GM21717 (cell line): ENCODE results near the gene GRK1.
"Not testable (repeated sequence)": the region's sequence is repeated elsewhere in the genome, so short reads cannot be mapped to it uniquely, and the experiment has no call there.

Experiments used
- ATAC-seq: cut with Tn5 transposase; IDR thresholded peaks from one replicate; pipeline ENCODE4 v1.9.1; 2021; ENCODE audit warnings: mild to moderate bottlenecking, moderate library complexity; ENCODE audit not compliant: unreplicated experiment

The GRK1 gene

DNA sequence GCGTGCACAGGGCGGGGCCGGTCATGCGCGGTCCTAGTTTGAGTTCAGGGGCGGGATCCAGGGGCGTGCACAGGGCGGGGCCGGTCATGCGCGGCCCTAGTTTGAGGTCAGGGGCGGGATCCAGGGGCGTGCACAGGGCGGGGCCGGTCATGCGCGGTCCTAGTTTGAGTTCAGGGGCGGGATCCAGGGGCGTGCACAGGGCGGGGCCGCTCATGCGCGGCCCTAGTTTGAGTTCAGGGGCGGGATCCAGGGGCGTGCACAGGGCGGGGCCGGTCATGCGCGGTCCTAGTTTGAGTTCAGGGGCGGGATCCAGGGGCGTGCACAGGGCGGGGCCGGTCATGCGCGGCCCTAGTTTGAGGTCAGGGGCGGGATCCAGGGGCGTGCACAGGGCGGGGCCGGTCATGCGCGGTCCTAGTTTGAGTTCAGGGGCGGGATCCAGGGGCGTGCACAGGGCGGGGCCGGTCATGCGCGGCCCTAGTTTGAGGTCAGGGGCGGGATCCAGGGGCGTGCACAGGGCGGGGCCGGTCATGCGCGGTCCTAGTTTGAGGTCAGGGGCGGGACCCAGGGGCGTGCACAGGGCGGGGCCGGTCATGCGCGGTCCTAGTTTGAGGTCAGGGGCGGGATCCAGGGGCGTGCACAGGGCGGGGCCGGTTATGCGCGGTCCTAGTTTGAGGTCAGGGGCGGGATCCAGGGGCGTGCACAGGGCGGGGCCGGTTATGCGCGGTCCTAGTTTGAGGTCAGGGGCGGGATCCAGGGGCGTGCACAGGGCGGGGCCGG, 58.5 kb downstream of the GRK1 start:
- not testable (repeated sequence) for ATAC-seq

DNA sequence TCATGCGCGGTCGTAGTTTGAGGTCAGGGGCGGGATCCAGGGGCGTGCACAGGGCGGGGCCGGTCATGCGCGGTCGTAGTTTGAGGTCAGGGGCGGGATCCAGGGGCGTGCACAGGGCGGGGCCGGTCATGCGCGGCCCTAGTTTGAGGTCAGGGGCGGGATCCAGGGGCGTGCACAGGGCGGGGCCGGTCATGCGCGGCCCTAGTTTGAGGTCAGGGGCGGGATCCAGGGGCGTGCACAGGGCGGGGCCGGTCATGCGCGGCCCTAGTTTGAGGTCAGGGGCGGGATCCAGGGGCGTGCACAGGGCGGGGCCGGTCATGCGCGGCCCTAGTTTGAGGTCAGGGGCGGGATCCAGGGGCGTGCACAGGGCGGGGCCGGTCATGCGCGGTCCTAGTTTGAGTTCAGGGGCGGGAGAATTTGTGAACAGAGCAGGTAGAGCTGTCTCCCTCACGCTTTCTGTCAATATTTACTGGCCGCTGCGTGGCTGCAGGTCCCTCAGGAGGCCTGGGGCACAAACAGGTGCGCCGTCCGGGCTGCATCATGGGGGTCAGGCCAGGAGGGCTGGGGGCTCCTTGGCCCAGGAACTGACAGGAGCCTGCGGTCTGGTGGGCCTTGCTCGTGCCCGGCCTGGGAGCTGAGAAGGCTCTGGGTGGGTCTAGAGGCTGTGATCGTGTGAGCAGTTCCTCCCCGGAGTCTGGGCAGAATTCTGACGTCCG, 59.2 kb downstream of the GRK1 start:
- not testable (repeated sequence) for ATAC-seq

DNA sequence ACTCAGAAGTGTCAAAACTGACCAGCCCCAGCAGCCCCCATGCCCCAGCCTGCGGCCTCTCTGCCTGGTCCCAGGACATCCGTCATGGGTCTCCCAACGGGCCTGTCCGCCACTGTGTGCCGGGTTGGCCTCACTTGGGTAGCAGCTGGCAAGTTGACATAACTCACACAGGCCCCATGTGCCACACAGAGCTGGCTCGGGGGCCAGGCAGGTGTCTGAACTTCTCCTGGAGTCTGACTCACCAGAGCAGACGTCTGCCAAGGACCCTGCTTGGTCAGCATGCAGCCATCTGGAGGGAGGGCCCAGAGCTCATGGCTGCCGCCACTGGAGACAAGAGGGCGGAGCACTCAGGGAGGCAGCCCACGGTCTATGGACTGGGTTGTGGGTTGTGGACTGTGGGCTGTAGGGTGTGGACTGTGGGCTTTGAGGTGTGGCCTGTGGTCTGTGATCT, 60.0 kb downstream of the GRK1 start:
- ATAC-seq: no peak

DNA sequence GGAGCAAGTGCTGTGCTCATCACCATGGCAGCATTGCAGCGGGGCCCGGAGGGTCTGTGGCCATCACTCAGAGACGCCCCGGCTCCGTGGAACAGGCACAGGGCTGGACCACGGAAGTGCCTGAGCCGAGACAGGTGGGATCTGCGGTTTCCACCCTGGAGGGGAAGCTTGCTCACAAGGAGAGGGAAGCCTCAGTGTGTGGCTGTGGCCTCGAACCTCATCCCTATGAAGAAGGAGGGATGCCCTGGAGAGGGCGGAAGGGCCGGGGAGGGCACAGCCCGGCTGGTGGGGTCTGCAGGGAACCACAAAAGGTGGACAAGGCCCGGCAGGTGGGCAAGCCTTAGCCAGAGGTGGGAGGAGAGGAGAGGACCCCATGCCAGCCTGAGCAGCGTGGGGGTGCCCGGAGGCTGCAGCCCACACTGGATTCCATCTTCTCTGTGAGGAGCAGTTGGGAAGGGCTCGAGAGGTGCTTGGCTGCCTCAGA, 61.6 kb downstream of the GRK1 start:
- no peak for ATAC-seq

DNA sequence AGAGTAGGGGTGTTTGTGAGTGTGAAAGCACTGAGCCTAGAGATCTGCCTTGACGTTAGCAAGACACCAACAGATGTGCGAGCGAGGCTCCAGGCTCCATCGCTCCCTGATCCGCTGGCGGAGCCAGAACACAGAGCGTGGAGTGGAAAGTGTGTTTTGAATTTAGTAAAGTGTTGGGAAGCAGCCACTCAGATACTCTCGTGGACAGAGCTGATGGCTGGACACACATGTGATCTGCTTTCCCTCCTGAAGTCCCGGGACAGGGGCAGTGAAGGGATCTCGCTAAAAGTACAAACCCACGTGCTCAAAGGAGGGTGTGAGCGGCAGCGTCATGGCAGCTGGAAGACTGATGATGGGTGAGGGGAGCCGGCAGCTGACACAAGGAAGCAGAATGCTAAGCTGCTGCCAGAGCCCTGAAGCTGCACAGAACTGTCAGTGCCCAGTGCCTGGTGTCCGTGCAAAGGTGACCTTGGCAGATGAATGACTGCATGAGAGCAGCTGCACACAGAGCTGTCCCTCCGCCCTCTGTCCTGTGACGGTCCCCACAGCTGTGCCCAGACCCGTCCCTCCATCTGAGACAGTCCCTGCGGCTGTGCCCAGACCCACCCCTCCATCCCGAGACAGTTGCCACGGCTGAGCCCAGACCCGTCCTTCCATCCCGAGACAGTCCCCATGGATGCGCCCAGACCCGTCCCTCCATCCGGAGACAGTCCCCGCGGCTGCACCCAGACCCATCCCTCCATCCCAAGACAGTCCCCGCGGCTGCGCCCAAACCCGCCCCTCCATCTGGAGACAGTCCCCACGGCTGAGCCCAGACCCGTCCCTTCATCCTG, 62.4 kb downstream of the GRK1 start:
- no peak for ATAC-seq

DNA sequence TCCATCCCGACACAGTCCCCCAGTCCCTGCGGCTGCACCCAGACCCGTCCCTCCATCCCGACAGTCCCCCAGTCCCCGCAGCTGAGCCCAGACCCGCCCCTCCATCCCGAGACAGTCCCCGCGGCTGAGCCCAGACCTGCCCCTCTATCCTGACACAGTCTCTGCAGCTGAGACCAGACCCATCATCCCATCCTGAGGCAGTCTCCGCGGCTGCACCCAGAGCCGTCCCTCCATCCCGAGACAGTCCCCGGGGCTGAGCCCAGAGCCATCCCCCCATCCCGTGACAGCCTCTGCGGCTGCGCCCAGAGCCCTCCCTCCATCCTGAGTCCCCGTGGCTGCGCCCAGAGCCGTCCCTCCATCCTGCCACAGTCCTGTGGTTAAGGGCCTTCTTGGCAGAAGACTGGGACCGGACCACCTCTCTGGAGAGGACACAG, 63.3 kb downstream of the GRK1 start:
- ATAC-seq: no peak

DNA sequence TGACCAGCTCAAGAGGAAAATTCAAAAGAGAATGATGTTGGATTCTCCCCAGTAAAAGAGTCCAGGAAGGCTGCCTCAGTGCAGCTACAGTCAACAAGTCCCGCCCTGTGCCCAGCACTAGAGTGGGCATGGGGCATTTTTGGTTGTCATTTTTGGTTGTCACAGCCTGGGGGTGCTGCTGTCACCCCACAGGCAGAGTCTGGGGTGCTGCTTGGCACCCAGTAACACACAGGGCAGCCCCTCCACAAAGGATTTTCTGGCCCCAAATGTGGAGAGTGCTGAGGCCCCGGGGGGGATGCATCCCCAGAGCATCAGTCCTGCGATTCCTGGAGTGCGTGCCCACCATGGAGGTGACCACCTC, 63.8 kb downstream of the GRK1 start:
- ATAC-seq: no peak

DNA sequence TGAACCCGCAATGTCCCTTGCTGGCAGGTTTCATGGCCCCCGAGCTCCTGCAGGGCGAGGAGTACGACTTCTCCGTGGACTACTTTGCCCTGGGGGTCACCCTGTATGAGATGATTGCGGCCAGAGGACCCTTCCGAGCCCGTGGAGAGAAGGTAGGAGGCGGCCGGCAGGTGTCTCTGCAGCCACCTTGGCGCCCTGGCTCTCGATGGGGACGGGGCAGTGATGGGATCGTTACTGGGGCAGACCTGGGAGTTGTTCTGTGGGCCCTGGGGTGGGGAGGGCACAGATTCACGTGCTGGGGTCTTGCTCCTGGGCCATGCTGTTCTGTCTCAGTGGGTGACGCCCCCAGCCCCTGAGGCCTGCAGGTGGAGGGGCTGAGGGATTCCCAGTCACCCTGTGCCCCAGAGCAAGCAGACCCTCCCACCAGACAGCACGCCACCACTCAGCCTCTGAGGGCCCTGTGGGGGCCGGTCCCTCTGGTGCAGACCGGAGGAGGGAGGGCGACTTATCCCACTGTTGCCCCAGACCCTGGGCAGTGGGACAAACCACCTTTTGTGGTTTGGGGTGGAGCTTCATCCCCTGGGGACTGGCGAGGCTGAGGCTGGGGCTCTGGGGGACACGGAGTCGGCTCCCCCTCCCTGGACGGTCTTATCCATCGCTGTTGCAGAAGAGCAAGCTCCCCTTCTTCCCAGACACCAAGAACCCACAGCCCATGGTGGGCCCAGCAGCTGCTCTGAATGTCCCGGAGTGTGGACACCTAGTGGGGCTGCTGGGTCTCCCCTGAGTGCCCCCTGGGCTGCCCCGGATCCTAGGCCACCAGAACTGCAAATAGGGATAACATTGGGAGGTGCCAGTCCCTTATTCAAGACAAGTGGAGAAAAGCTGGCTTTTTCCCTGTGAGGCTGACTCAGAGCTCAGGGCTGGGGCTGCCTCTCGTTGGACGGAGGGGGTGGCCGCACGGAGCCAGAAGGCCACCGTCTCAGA, 64.5 kb downstream of the GRK1 start:
- ATAC-seq: no peak

DNA sequence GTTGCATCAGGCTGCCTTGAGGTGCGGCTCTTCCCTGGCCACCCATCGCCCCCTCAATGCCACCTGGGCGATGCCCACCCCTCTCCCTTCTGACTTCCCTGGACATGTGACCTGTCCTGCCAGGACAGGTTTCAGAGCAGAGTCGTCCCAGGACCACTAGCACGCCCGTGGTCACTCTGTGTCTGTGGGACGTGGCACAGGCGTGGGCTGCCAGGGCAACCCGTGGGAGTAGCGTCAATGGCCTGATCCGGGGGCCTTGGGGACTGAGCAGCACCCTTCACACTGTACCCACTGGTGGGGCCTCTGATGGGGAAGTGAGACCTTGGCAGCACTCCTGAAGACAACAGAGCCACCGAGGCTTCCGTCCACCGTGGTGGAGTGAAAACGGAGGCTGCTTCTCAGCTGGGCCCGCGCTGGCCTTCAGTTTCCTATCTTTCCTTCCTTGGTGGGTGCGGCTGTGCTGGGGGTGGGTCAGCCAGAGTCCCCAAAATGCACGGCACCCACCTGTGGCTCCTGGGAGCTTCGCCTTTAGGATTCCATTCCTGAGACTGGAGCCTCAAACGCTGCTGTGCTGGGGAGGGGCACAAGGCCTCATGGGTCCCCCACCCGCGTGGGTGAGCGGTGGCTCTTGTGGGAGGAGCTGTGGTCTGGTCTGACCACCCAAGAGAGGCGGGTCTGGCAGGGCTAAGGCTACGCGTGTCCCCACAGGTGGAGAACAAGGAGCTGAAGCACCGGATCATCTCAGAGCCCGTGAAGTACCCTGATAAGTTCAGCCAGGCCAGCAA, 65.3 kb downstream of the GRK1 start:
- ATAC-seq: no peak

DNA sequence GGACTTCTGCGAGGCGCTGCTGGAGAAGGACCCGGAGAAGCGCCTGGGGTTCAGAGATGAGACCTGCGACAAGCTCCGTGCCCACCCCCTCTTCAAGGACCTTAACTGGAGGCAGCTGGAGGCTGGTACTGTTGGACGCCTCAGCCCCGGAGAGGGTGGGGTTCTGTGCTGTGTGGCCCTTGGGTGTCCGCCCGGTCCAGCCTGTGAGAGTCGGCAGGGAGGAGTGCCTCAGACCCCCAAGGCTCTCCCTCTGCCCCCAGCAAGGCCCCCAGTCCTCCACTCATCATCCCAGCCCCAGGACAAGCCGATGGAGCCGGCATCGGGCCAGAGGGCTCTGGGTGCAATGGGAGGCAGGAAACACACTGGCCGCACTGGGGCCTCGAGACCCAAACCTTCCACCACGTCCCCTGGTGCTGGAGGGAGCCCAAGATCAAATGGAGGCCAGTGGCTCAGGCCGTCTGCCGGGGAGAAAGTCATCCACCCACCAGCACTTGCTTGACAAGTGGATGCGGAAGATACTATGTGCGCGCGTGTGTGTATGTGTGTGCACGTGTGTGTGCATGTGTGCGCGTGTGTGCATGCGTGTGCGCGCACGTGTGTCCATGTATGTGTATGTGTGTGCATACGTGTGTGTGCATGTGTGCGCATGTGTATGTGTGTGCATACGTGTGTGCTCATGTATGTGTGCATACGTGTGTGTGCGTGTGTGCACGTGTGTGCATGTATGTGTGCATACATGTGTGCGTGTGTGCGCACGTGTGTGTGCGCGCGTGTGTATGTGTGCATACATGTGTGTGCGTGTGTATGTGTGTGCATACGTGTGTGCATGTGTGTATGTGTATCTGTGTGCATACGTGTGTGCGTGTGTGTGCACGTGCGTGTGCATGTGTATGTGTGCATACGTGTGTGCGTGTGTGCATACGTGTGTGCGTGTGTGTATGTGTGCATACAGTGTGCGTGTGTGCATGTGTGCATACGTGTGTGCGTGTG, 66.2 kb downstream of the GRK1 start:
- no peak for ATAC-seq

DNA sequence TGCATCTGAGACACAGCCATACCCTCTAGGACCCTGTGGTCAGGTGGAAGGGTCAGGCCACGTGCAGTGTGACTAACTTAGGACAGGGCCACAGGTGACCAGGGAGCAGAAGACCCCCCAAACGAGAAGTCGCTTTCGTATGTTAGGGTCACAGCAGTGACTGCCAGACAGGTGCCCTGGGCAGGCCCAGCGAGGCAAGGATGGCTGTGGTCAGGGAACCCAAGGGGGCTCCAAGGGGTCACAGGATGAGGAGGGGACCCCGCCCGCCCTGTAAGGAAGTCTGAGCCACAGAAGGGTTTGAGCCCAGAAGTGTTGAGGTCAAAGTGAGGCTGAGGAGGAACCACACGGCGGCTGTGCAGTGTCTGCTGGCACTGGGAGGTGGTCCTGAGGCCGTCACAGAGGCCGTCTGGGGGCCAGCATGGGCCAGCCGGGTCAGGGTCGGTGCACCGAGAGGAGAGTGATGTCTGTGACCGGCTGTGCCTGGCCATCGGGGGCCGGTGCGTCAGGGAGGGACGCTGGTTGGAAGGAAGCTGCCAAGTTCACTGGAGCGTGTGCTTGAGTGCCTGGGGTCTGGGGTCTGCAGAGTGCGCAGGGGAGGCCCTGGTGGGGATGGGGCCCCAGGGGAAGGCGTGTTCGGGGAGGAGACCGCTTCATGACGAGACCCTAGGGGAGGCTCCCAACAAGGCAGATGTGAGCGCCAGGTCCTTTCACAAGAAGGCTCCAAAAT, 67.2 kb downstream of the GRK1 start:
- no peak for ATAC-seq

DNA sequence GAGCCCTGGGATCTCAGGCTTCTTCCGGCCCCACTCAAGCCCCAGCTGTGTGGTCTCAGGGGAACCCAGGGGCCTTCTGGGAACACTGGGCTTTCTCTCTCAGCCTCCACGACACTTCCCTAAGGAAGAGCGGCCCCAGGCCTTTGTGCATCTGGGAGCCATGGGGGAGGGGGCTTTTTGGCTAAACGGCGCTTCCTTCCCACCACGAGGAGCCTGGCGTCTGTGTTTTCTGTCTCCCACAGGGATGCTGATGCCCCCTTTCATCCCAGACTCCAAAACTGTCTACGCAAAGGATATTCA, 67.8 kb downstream of the GRK1 start:
- ATAC-seq: no peak

DNA sequence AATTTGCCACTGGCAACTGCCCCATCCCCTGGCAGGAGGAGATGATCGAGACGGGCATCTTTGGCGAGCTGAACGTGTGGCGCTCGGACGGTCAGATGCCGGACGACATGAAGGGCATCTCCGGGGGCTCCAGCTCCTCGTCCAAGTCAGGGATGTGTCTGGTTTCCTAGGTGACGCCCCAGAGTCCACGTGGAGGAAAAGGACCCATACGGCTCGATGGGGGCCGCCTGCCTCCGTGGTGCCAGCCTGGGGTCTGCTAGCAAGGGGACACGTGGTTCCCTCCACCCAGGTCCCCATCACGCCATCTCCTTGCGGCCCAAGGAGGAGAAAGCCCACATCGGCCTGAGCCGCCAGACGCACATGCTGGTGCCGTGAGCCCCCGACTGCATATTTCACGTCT, 68.2 kb downstream of the GRK1 start:
- no peak for ATAC-seq

DNA sequence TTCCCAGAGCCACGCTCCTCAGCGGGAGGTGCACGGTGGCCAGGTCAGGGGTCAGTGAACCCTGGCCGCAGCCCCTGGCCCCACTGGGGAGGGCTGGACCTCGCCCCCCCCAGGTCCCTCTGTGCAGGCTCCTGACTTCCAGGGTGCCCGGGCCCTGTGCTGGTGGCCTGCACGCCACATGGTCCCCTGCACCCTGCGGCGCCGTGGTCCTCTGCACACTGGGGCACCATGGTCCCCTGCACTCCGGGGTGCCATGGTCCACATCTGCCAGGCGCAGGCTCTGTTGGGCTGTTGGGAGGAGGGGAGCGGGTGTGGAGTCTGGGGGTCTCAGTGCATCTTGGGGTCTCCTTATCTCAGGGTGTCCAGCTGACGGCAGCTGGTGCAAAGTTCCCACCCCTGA, 68.7 kb downstream of the GRK1 start:
- ATAC-seq: no peak

DNA sequence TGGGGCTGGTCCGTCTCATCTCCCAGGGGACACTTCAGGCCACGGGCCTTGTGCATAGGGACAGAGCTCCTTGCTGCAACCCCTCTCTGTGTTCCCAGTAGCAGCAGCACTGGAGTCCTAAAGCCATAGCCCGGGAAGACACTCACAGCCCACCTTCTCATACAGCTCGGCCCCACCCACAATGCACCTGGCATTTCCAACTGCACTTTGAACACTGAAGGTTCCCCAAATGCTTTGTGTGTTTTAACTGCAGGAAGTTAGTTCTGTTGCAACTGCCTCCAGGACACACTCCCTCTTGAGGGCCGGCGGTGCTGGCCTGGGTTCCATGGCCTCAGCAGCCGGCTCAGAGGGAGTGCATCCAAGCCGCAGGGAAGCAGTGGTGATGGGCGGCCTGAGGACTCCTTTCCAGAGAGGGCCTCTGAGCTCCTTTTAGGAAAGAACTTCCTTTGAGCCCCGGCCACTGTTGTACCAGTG, 69.3 kb downstream of the GRK1 start:
- no peak for ATAC-seq

DNA sequence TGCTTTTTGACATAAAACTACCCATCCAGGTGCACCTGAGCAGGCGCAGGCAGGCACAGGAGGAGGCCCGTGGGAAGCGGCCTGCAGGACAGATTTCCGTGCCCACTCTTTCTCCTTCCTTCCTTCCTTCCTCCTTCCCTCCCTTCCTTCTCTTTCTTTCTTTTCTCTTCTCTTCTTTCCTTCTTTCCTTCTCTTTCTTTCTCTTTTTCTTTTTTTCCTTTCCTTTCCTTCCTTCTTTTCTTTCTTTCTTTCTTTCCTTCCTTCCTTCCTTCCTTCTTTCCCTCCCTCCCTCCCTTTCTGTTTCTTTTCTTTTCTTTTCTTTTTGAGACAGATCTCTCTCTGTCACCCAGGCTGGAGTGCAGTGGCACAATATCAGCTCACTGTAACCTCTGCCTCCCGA, 70.8 kb downstream of the GRK1 start:
- no peak for ATAC-seq

DNA sequence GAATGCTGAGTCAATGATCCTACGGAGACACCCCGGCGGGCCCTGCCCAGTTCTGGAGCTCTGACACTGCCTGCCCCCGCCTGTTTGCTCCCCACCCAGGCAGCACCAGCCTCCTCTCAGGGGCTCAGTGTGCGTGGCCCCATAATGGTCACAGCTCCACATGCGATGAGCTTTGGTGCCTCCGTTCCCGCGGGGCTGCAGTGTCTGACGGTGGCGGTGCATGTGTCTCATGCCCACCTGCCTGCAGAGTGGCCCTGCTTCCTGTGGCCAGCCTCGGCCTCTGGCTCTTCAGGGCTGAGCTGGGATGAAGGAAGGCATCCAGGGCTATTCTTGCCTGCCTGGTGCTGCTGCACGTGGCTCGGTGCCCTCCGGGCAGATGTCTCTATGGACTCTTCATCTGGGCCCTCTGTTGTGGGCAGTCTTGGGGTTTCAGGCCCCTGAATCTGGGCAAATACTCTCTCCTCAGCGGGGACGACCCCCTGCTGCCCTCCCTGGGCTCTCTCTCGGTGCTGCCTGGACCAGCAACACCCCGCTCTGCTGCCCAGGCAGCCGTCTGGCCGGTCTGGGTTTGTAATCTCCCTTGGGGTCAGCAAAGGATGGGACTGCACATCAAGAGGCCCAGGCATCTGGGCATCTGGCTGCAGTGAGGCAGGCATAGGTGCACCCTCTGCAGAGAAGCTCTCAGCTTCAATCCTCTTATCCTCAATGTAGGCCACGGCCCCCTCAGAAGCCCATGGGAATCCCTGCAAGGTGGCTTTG, 72.7 kb downstream of the GRK1 start:
- ATAC-seq: no peak
